Activated T-cell treated with anti-CD3 and anti-CD28 coated beads for 4 hours (primary cell): ENCODE results near the gene ZNF384.

Experiments
- DNase-seq: peaks from one replicate; pipeline ENCODE4 v3.0.0-alpha.2; 2020

ZNF384 gene

DNA sequence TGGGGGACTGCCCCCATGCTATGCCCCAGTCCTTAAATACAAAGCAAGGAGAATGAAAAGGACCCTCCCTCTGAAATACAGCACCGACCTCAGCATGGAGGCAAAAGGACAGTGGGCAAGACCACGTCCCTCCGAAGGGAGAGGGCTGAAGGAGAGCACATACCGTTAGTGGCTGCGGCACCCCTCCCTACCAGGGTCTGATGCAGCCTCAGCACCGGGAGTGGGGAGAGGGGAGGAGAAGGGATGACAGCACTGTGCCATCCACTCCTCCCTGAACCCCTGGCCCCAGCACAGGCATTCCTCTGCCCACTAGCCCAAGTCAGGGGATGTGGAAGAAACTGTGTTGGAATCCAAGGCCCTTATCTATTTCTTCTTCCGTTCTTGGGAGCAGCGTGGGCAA is 38.3 kb downstream of the ZNF384 start:
- no peak for DNase-seq

DNA sequence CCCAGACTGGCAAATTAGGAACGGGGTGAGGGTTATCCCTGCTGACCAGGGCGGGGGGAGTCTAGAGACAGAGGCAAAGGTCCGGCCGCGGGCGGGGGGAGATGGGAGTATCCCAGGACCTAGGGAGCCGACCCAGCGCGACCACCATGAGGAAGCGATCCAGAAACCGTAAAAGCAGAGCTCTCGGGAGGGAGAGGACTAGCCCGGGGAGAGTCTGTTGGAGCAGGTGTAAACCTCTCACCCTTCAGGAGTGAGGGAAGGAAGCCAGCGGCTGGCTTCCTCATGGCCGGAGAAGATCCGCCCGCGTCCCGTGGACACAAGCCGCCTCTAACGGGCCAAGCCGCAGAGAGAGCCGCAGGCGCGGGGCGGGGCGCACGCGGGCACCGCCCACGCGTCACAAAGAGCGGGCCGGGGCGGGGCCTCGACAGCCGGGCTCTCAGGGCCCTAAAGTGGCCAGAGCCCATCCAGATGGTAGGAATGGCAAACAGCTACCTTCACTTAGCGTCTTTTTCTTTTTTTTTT is 42.0 kb downstream of the ZNF384 start, which contains the start of gene ACRBP:
Gene ACRBP (minus strand): TSS at position 350 of the 522 bp plus-strand sequence. CDS start 66 bp downstream, at position 284.
- DNase-seq = no peak

DNA sequence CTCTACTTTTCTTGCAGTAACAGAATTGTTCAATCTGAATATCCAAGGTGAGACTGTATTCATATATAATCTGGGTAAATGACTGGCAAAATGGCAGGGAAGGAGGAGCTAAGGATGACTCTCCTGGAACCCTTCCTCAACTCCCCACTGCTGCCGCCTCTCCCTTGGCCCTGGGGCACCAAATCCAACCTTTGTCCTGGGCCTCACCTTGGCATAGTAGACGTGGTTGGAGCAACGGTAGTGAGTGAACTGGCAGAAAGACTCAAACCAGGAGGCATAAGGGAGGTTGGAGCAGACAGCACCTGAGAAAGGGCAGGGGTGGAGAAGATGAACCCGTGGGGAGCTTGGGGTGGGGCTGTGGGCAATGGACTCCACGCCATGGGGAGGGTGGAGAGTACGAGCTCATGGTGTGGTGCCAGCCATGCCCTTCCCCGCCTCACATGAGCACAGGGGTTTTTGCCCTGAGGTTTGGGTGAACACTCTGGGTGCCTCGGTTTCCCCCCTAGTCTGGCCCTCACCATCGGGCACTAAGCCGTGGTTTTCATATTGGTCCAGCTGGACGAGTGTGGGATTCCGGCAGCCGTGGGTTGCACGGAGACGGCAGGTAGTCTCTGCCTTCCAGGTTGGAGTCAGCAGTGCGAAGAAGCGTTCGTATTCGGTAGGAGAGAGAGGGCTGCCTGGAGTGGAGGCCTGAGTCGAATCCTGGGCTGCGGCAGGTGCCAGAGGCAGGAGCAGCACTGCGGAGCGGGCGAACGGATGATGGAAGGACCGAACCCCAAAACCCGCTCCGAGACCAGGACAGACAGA is 42.7 kb downstream of the ZNF384 start:
- no peak for DNase-seq

DNA sequence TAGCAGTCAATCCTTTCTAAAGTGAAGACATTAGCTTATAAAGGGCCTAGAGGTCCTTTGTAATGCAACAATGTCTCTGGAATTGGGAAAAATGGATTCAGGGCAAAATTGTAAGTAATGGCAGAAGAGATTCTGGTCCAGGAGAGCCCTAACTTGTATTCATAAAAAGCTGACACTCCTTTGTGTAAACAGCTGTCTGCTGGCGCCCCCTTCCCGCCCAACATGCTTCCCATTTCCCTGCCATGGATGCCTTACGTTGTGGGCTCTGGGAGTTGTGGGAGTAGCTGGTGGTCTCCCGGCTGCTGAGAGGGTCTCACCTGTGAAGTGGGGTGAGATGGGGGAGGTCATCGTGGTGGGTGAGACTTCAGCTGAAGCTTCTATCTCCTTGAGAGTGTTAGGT is 44.3 kb downstream of the ZNF384 start:
- no peak for DNase-seq

GRCh38 chr12:6644257-6644596 is 44.9 kb downstream of the ZNF384 start:
- DNase-seq = no peak

DNA sequence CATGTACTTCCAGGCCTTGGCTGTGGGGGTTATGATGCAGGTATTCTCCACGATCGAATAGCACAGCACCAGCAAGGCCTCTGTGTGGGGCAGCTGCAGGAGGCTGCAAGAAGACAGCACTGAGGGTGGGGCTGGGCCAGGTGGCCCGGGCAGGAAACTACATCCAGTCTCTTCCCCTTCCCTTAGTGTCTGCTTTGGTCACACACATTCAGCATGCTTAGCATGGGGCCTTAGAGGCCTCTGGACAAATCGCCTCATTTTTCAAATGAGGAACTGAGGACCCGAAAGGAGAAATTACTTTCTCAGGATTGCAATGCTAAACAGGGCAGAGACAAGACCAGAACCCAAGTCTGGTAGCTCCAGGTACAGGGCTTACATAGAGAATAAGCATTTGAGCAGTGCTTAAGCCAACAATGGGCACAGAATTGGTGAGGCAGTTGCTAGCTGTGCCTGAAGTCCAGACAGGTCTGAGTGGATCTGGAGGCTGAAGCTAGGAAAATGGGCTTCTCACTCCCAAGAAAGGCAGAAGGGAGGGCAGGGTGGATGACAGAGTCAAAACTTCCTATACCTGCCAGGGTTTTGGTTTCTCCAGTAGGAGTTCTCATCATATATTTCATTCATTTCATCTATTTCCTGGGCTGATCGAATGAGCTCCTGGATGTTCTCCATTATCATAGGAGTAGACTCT is 45.5 kb downstream of the ZNF384 start:
- no peak for DNase-seq

- DNase-seq = no peak
These were observed 48.0 kb downstream of the ZNF384 start for GRCh38 chr12:6641131-6641530.

DNA sequence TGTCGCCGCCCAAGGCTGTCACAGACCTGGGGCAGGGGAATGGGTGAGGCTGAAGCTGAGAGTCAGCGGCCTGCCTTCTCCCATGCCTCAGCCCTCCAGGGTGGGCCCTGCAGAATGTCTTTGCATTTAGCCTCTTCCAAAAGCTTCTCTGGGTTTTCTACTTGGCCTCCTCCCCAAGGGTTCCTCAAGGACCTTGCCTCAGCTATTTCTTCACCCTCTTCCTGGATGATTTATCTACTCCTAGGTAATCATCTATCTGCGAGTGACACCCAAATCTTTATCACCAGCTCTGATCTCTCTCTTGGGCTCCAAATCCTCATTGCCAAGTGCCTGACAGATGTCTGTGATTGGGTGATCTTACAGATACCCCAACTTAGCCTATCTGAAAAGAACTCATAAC is 48.7 kb downstream of the ZNF384 start:
- no peak for DNase-seq

DNA sequence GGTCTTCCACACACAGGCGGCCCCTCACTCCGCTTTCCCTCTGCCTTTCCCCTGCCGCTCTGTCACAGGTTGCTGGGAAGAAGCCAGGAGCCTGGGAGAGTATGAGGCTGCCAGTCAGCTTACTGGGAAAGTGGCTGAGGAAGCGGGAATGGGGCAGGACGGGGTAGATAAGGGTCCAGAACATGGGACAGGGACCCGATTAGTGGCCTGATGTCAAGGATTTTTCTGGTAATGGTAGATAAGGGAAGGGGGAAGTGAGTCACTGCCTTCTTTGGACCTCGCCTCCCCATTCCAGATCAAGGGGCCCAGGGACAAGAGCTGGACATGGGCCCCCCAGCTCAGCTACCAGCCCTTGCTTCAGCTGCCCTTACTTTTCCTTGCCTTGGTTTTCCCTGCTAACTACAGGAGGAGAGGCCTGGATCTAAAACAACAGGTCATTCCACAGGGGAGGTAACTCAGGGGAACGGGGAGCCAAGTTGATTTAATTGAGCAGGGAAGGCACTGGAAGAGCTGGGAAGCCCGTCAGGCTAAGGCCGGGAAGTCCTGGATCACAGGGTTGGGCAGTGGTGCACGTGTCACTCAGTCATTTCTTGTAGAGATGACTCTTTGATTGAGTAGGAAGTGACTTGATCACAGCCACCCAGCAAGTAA is 49.9 kb downstream of the ZNF384 start:
- no peak for DNase-seq

DNA sequence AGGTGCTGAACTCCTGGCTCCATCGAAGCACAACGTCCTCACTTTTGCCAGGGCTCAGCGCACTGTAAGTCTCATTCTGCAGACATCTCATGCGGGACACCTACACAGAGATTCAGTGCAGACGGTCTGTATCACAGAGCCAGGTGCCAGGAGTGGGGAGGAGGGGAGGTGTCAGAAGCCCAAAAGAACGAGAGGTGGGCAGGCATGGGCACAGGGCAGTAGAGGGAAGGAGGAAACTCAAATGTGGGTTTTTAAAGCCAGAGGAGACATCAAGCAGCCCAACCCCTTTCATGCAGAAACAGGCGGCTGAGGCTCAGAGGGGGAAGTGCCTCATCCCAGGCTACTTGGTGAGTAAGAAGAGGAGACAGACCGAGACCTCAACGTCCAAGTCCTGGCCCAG is 50.9 kb downstream of the ZNF384 start:
- DNase-seq = no peak

- no peak for DNase-seq
These were observed 53.2 kb downstream of the ZNF384 start, which contains the start of gene LPAR5 for GRCh38 chr12:6635856-6636531. Gene LPAR5, minus strand, starts transcription at chr12:6635959. Its CDS starts 14,711 bp downstream, at chr12:6621248.

GRCh38 chr12:6635375-6635855 is 53.8 kb downstream of the ZNF384 start:
- peak; percentile 47 for DNase-seq

- DNase-seq = peak; percentile 38
These were observed 56.9 kb downstream of the ZNF384 start for GRCh38 chr12:6632026-6632983.

- DNase-seq = no peak
These were observed 57.6 kb downstream of the ZNF384 start for GRCh38 chr12:6631549-6631961.

DNA sequence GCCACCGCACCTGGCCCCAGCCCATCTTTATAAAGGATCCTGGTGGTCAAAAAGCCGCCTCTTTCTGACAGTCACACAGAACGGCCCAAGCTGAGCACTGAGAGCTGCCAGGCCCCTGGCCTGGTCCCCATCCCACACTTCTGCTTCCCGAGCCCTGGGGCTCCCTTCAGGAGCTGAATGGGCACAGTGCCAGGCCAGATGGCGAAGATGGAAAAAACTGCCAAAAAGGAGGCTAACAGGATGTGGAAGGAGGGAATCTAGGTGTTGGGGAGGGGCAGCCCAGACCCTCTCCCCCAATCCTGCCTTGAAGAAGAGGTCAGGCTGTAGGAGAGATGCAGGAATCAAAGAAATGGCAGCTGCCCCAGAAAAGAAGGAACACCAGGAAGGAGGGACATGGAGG is 58.4 kb downstream of the ZNF384 start:
- no peak for DNase-seq

GRCh38 chr12:6627616-6628015 is 61.6 kb downstream of the ZNF384 start:
- DNase-seq = peak; percentile 49

DNA sequence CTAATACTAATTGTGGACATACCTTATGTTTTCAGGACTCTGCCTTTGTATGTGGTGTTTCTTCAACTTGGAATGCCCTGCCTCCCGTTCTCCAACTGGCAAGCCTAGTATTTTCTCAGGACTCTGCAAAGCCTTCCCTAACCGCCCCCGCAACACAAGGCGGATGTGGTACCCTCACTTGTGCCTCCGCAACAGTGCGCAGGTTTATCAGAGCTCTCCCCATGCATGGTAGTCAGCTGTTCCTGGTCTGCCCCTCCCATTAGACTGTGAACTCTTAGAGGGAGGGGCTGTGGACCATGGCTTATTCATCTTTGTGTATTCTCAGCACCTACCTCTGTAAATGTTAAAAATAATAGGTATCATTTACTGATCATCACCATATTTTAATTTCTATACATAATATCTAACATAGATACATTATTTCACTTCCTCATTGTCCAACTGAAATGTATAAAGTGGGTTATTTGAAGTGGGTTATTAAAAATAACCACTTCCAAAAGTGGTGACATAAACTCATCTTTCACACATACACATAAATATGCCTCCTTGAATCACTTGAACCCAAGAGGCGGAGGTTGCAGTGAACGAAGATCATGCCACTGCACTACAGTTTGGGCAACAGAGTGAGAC is 62.4 kb downstream of the ZNF384 start:
- DNase-seq = no peak

GRCh38 chr12:6620885-6621274 is 68.3 kb downstream of the ZNF384 start:
- DNase-seq = no peak

- DNase-seq = no peak
These were observed 68.9 kb downstream of the ZNF384 start for GRCh38 chr12:6620137-6620884.

DNA sequence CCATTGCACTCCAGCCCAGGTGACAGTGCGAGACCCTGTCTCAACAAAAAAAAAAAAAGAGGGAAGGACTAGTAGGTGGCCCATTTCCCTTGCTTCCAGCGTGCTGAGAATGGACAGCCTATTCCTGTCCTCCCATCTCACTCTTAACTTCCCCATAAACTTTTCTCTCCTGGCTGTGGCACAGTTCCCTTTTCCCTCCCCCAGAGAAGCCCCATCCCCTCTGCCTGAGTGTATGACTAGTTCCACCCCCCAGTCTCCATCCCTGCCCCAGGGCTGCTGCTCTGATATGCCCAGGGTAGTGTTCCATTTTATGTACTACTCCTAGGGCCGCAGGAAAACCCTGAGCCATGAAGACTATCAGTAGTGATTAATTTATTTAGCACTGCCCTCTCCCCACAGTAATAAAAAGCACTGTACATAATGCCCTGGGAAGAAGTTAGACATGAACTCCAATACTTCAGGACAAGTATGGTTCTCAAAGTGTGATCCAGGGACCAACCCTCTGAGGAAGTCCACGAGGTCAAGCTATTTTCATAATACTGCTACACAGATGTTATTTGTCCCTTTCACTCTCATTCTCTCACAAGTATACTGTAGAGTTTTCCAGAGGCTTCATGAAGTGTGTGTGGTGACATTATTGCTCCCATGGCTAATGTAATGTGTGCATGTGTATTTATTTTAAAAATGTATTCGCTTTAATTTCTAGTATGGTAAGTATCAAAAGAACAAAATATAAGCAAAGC is 70.5 kb downstream of the ZNF384 start:
- DNase-seq = no peak
